ENCODE measurements around the gene ZBTB32.
A peak's percentile ranks its signal among the peaks of the same experiment; 100 is the strongest.

The ZBTB32 gene

GRCh38 chr19:35702223-35703012, 1.9 kb upstream of the ZBTB32 start:
- Histone ChIP-seq H3K9me3 (ENCODE audit: control insufficient read depth, low read length) (no peaks in the 10 kb centered on the region), H3K27me3 (ENCODE audit: control insufficient read depth, insufficient read depth, low read length) (peaks cover 8% of the 10 kb centered on the region), H3K4me1 (ENCODE audit: control insufficient read depth, insufficient read depth, low read length) (peaks cover 4% of the 10 kb centered on the region), H3K36me3 (ENCODE audit: control insufficient read depth, insufficient read depth, low read length) (no peaks in the 10 kb centered on the region), H3K9ac (ENCODE audit: low read length) (peak overlapping the region; percentile 50), H3K4me3 (ENCODE audit: low read length) (peak overlapping the region; percentile 68)

- H3K9me3 ChIP-seq (ENCODE audit: control insufficient read depth, low read length): no peaks in the 10 kb centered on the region
- H3K36me3 ChIP-seq (ENCODE audit: control insufficient read depth, insufficient read depth, low read length): no peaks in the 10 kb centered on the region
- no peak overlapping the region for H3K4me3 ChIP-seq (ENCODE audit: low read length)
- peaks cover 4% of the 10 kb centered on the region for H3K4me1 ChIP-seq (ENCODE audit: control insufficient read depth, insufficient read depth, low read length)
- H3K27me3 ChIP-seq (ENCODE audit: control insufficient read depth, insufficient read depth, low read length): peaks cover 8% of the 10 kb centered on the region
- no peak overlapping the region for H3K9ac ChIP-seq (ENCODE audit: low read length)
These were observed 1.0 kb upstream of the ZBTB32 start for GRCh38 chr19:35703343-35703742.

- Histone ChIP-seq H3K36me3 (ENCODE audit: control insufficient read depth, insufficient read depth, low read length) (no peaks in the 10 kb centered on the region), H3K9ac (ENCODE audit: low read length) (no peak overlapping the region), H3K9me3 (ENCODE audit: control insufficient read depth, low read length) (no peaks in the 10 kb centered on the region), H3K4me3 (ENCODE audit: low read length) (no peak overlapping the region), H3K27me3 (ENCODE audit: control insufficient read depth, insufficient read depth, low read length) (peaks cover 14% of the 10 kb centered on the region), H3K4me1 (ENCODE audit: control insufficient read depth, insufficient read depth, low read length) (no peaks in the 10 kb centered on the region)
These were observed 4.0 kb downstream of the ZBTB32 start for GRCh38 chr19:35708391-35708790.

- Histone ChIP-seq H3K27me3 (ENCODE audit: control insufficient read depth, insufficient read depth, low read length) (peaks cover 6% of the 10 kb centered on the region), H3K4me1 (ENCODE audit: control insufficient read depth, insufficient read depth, low read length) (peaks cover 8% of the 10 kb centered on the region), H3K4me3 (ENCODE audit: low read length) (no peak overlapping the region), H3K9ac (ENCODE audit: low read length) (no peak overlapping the region), H3K36me3 (ENCODE audit: control insufficient read depth, insufficient read depth, low read length) (no peaks in the 10 kb centered on the region), H3K9me3 (ENCODE audit: control insufficient read depth, low read length) (no peaks in the 10 kb centered on the region)
These were observed 6.7 kb downstream of the ZBTB32 start for GRCh38 chr19:35710784-35711723.

- Histone ChIP-seq H3K36me3 (ENCODE audit: control insufficient read depth, insufficient read depth, low read length) (no peaks in the 10 kb centered on the region), H3K9me3 (ENCODE audit: control insufficient read depth, low read length) (no peaks in the 10 kb centered on the region), H3K4me3 (ENCODE audit: low read length) (no peak overlapping the region), H3K9ac (ENCODE audit: low read length) (no peak overlapping the region), H3K27me3 (ENCODE audit: control insufficient read depth, insufficient read depth, low read length) (peaks cover 6% of the 10 kb centered on the region), H3K4me1 (ENCODE audit: control insufficient read depth, insufficient read depth, low read length) (peaks cover 11% of the 10 kb centered on the region)
These were observed 8.5 kb downstream of the ZBTB32 start for GRCh38 chr19:35712567-35713505.

GRCh38 chr19:35713506-35713850, 9.1 kb downstream of the ZBTB32 start:
- H3K9ac ChIP-seq (ENCODE audit: low read length): no peak overlapping the region
- peaks cover 6% of the 10 kb centered on the region for H3K27me3 ChIP-seq (ENCODE audit: control insufficient read depth, insufficient read depth, low read length)
- H3K4me3 ChIP-seq (ENCODE audit: low read length): no peak overlapping the region
- H3K9me3 ChIP-seq (ENCODE audit: control insufficient read depth, low read length): no peaks in the 10 kb centered on the region
- peaks cover 11% of the 10 kb centered on the region for H3K4me1 ChIP-seq (ENCODE audit: control insufficient read depth, insufficient read depth, low read length)
- no peaks in the 10 kb centered on the region for H3K36me3 ChIP-seq (ENCODE audit: control insufficient read depth, insufficient read depth, low read length)

GRCh38 chr19:35713904-35714495, 9.6 kb downstream of the ZBTB32 start:
- H3K4me1 ChIP-seq (ENCODE audit: control insufficient read depth, insufficient read depth, low read length): peaks cover 15% of the 10 kb centered on the region
- H3K36me3 ChIP-seq (ENCODE audit: control insufficient read depth, insufficient read depth, low read length): no peaks in the 10 kb centered on the region

GRCh38 chr19:35714601-35715354, 10.4 kb downstream of the ZBTB32 start:
- H3K4me1 ChIP-seq (ENCODE audit: control insufficient read depth, insufficient read depth, low read length): peaks cover 22% of the 10 kb centered on the region
- H3K4me3 ChIP-seq (ENCODE audit: low read length): no peak overlapping the region
- no peaks in the 10 kb centered on the region for H3K9me3 ChIP-seq (ENCODE audit: control insufficient read depth, low read length)
- H3K27me3 ChIP-seq (ENCODE audit: control insufficient read depth, insufficient read depth, low read length): peaks cover 6% of the 10 kb centered on the region
- no peak overlapping the region for H3K9ac ChIP-seq (ENCODE audit: low read length)
- H3K36me3 ChIP-seq (ENCODE audit: control insufficient read depth, insufficient read depth, low read length): no peaks in the 10 kb centered on the region

More at GRCh38 chr19:35713904-35714495, 9.6 kb downstream of the ZBTB32 start:
- H3K9ac ChIP-seq (ENCODE audit: low read length): no peak overlapping the region
- H3K9me3 ChIP-seq (ENCODE audit: control insufficient read depth, low read length): no peaks in the 10 kb centered on the region
- no peak overlapping the region for H3K4me3 ChIP-seq (ENCODE audit: low read length)
- H3K27me3 ChIP-seq (ENCODE audit: control insufficient read depth, insufficient read depth, low read length): peaks cover 6% of the 10 kb centered on the region

GRCh38 chr19:35715355-35715809, 11.0 kb downstream of the ZBTB32 start:
- Histone ChIP-seq H3K36me3 (ENCODE audit: control insufficient read depth, insufficient read depth, low read length) (no peaks in the 10 kb centered on the region), H3K9ac (ENCODE audit: low read length) (peak overlapping the region; percentile 76), H3K4me3 (ENCODE audit: low read length) (no peak overlapping the region), H3K9me3 (ENCODE audit: control insufficient read depth, low read length) (no peaks in the 10 kb centered on the region), H3K4me1 (ENCODE audit: control insufficient read depth, insufficient read depth, low read length) (peaks cover 22% of the 10 kb centered on the region), H3K27me3 (ENCODE audit: control insufficient read depth, insufficient read depth, low read length) (peaks cover 6% of the 10 kb centered on the region)

GRCh38 chr19:35715981-35716800, 11.8 kb downstream of the ZBTB32 start:
- H3K9ac ChIP-seq (ENCODE audit: low read length): peak overlapping the region; percentile 76
- peak overlapping the region; percentile 44 for H3K4me3 ChIP-seq (ENCODE audit: low read length)
- no peaks in the 10 kb centered on the region for H3K27me3 ChIP-seq (ENCODE audit: control insufficient read depth, insufficient read depth, low read length)
- H3K9me3 ChIP-seq (ENCODE audit: control insufficient read depth, low read length): no peaks in the 10 kb centered on the region
- peaks cover 22% of the 10 kb centered on the region for H3K4me1 ChIP-seq (ENCODE audit: control insufficient read depth, insufficient read depth, low read length)
- H3K36me3 ChIP-seq (ENCODE audit: control insufficient read depth, insufficient read depth, low read length): no peaks in the 10 kb centered on the region
